ENCODE measurements around the gene CASP2.

DNA sequence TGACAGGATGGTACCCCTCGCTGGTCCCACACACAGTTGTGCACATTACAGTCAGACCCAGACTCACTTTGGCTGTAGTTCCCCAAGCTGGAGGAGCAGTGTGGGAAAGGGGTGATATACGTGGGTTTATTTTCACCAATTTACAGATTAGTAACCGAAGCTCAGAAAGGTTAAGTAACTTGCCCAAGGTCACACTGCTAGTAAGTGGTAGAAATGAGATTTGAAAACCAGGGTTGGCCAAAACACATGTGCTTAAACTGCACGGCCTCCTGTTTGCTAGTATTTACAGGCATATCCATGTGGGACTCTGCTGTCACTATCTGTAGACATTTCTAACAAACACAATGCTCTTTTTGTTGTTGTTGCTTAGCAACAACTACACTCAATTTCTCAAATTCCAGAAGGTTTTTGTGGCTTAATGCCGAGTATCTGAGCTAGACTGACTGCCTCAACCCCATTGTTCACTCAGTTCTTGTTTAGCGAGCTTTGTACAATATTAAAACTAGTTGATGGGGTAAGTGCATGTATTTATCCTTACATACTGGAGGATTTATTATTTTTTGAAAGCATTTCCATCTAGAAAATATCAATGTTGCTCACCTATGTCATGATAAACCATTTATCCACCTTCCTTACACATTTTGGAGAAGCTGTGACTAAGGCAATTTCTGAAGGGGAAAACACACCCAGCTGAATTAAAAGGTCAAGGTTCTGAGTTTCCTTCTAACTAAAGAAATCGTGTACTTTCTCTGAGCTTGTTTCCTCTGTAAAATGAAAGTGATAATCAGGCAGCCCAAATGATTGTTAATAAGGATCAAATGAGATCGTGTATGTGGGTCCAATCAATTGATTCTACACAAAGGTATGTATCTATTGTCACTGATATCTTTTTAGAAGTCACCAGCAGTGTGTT lies 8.7 kb upstream of the CASP2 start:
- no peak for TF ChIP-seq POLR2AphosphoS5 (IDR thresholded peaks at IDR 0.05; ENCODE audit: low read depth, low read length)
- TF ChIP-seq POLR2A (IDR thresholded peaks at IDR 0.05; ENCODE audit: low read depth, low read length) = no peak
